GM12878 (cell line): ENCODE measurements around the gene CREB5. TPM values are rescaled to one million over a fixed set of nuclear protein-coding genes. Genes with fewer than 3 reads are reported as not detected.

Source experiments
- ATAC-seq: fragments of 200-7000 bp; cut with Tn5 transposase; 3 replicates; pipeline ENCODE4 v1.9.1; 2020; ENCODE audit warnings: mild to moderate bottlenecking, moderate library complexity
- BruUV-seq: library from RNA; stranded (reverse); fragments of 400-500 nt; replicated peaks from 2 replicates; lab custom pipeline; 2021; lab: Mats Ljungman, UMichigan
- CTCF ChIA-PET: fragments of 300-600 bp; sonication (Branson Sonifier 250); formaldehyde crosslinking; extraction: SDS; loops from one replicate; lab custom pipeline; 2021; ENCODE audit warnings: inconsistent platforms; lab: Yijun Ruan, JAX
- POLR2A ChIA-PET: fragments of 350-600 bp; formaldehyde crosslinking; extraction: SDS; loops from one replicate; lab custom pipeline; 2021; ENCODE audit warnings: inconsistent platforms; lab: Charles Lee
- RAD21 ChIA-PET: fragments of 300-600 bp; sonication (Branson Sonifier 250); formaldehyde crosslinking; loops from one replicate; lab custom pipeline; 2023; ENCODE audit warnings: antibody characterized with exemption; ENCODE audit not compliant: unreplicated experiment; lab: Charles Lee
- SMC1A ChIA-PET: fragments of 300-600 bp; sonication (Branson Sonifier 250); formaldehyde crosslinking; loops from one replicate; lab custom pipeline; 2023; ENCODE audit not compliant: unreplicated experiment, uncharacterized antibody; lab: Charles Lee
- DNase-seq: peaks from one replicate; pipeline ENCODE4 v3.0.0-alpha.2; 2011; ENCODE audit warnings: low read depth, low spot score
- FAIRE-seq: peaks from 3 replicates; lab custom pipeline; 2011; peaks lifted over from hg19 to GRCh38; lab: Jason Lieb, UNC
- H2AFZ ChIP-seq: 2 replicates; pipeline ENCODE4 v1.6.0; 2011; ENCODE audit warnings: low read depth, low read length, control low read depth; ENCODE audit not compliant: control insufficient read depth
- H3K27ac ChIP-seq: 2 replicates; pipeline ENCODE4 v1.5.1; 2011; ENCODE audit warnings: control low read depth; ENCODE audit not compliant: control insufficient read depth, insufficient read depth
- H3K27me3 ChIP-seq, 2 experiments: replicated peaks in 1 of 2; 2 replicates each; pipeline versions ENCODE4 v1.6.0 to v1.6.1; 2011; ENCODE audit warnings: low read length in 1 of 2; ENCODE audit not compliant: control insufficient read depth in 2 of 2, insufficient read depth in 2 of 2
- H3K36me3 ChIP-seq, 2 experiments: 2 replicates each; pipeline ENCODE4 v1.5.1; 2011; ENCODE audit warnings: low read length in 1 of 2; ENCODE audit not compliant: control insufficient read depth in 2 of 2, insufficient read depth in 2 of 2
- H3K4me1 ChIP-seq: 2 replicates; pipeline ENCODE4 v1.6.1; 2011; ENCODE audit warnings: mild to moderate bottlenecking, low read length, moderate library complexity, mixed read lengths; ENCODE audit not compliant: control insufficient read depth, insufficient read depth
- H3K4me2 ChIP-seq: 2 replicates; pipeline ENCODE4 v1.6.0; 2011; ENCODE audit warnings: control low read depth; ENCODE audit not compliant: control insufficient read depth, insufficient read depth
- H3K4me3 ChIP-seq: fragments of 200-600 bp; sonication (generic); 2 replicates; pipeline ENCODE4 v1.5.1; 2016
- H3K79me2 ChIP-seq: 2 replicates; pipeline ENCODE4 v1.6.0; 2011; ENCODE audit warnings: low read length; ENCODE audit not compliant: control insufficient read depth, insufficient read depth
- H3K9ac ChIP-seq: 2 replicates; pipeline ENCODE4 v1.8.0; 2011; ENCODE audit warnings: low read length, control low read depth, mixed read lengths; ENCODE audit not compliant: control insufficient read depth, insufficient read depth
- H3K9me3 ChIP-seq: replicated peaks from 3 replicates; pipeline ENCODE4 v1.5.1; 2011; ENCODE audit warnings: mild to moderate bottlenecking, low read length; ENCODE audit not compliant: control insufficient read depth, insufficient read depth
- H4K20me1 ChIP-seq: 2 replicates; pipeline ENCODE4 v1.6.0; 2011; ENCODE audit not compliant: control insufficient read depth, insufficient read depth
- BHLHE40 ChIP-seq, 2 experiments: fragments of 450-650 bp in 1 of 2; IDR thresholded peaks; 2 replicates each; pipeline ENCODE4 v1.6.1; 2011 to 2017; ENCODE audit warnings: low read depth in 2 of 2, borderline replicate concordance in 1 of 2, improper control_type of control experiment in 1 of 2, low read length in 1 of 2, mild to moderate bottlenecking in 1 of 2
- DPF2 ChIP-seq: fragments of 450-650 bp; IDR thresholded peaks from 2 replicates; pipeline ENCODE4 v1.6.1; 2017; ENCODE audit warnings: mild to moderate bottlenecking
- HCFC1 ChIP-seq: fragments of 150-350 bp; IDR thresholded peaks from 2 replicates; pipeline ENCODE4 v1.6.1; 2014; ENCODE audit warnings: low read length
- HSF1 ChIP-seq: fragments of 150-350 bp; IDR thresholded peaks from 2 replicates; pipeline ENCODE4 v1.6.1; 2014; ENCODE audit warnings: mild to moderate bottlenecking, low read depth, low read length
- LARP7 ChIP-seq: fragments of 450-650 bp; IDR thresholded peaks from 2 replicates; pipeline ENCODE4 v1.6.1; 2017; ENCODE audit warnings: mild to moderate bottlenecking
- MYC ChIP-seq: IDR thresholded peaks from 2 replicates; pipeline ENCODE4 v1.6.1; 2011; ENCODE audit warnings: mild to moderate bottlenecking, low read length, moderate library complexity, inconsistent platforms; ENCODE audit not compliant: insufficient read depth, insufficient replicate concordance, insufficient read length, severe bottlenecking
- NRF1 ChIP-seq: conservative IDR thresholded peaks from 2 replicates; pipeline ENCODE4 v1.6.1; 2011; ENCODE audit warnings: mild to moderate bottlenecking, low read depth, low read length, improper control_type of control experiment
- STAT1 ChIP-seq: fragments of 450-650 bp; conservative IDR thresholded peaks from 2 replicates; pipeline ENCODE4 v1.6.1; 2014; ENCODE audit warnings: antibody characterized with exemption, mild to moderate bottlenecking
- TCF7 ChIP-seq: IDR thresholded peaks from 2 replicates; pipeline ENCODE4 v1.6.1; 2014; ENCODE audit warnings: antibody characterized with exemption, borderline replicate concordance
- ZNF274 ChIP-seq: IDR thresholded peaks from one replicate; pipeline ENCODE4 v1.8.0; 2011; ENCODE audit not compliant: insufficient read length, insufficient read depth
- ZNF622 ChIP-seq: fragments of 450-650 bp; IDR thresholded peaks from 2 replicates; pipeline ENCODE4 v1.6.1; 2017; ENCODE audit warnings: mild to moderate bottlenecking, inconsistent platforms
- WGBS: methylation state at CpG from one replicate; pipeline ENCODE4 v1.1.6; 2016; ENCODE audit warnings: low lambda C conversion rate; ENCODE audit not compliant: insufficient replicate concordance, insufficient coverage; ENCODE audit errors: missing lambda C conversion rate; 5-methylcytosine and 5-hydroxymethylcytosine counted together
- in situ Hi-C: fragments of 300-500 bp; cut with MboI; formaldehyde crosslinking; loops from 9 replicates; pipeline ENCODE4 v1.14.3; 2018; ENCODE audit warnings: mixed read lengths
- intact Hi-C: fragments of 100-400 bp; cut with micrococcal nuclease; formaldehyde crosslinking; loops from one replicate; pipeline ENCODE4 v1.14.2; 2022; ENCODE audit not compliant: unreplicated experiment
- polyA plus RNA-seq, 11 experiments: library from polyadenylated mRNA; depleted of rRNA in 4 of 11; unstranded in 6 of 11; stranded (reverse) in 5 of 11; fragments of >200 nt; fragmentation: Nextera tagmentation in 4 of 11; fragmentation: Illumina TruSeq in 1 of 11; extraction: Ambion mirVana in 4 of 11; extraction: Trizol in 1 of 11; gene quantifications; 1 replicate in 1 of 11; 2 replicates in 10 of 11; pipeline versions ENCODE4 v1.2.1 to v1.2.3, GENCODE V29; 2011 to 2016; ENCODE audit warnings: inconsistent platforms in 2 of 11, missing spikeins in 2 of 11, low read depth in 1 of 11
- total RNA-seq, 4 experiments: library from RNA; depleted of rRNA in 3 of 4; stranded (reverse); fragments of >200 nt in 3 of 4; fragmentation: Illumina TruSeq in 1 of 4; extraction: Trizol in 1 of 4; gene quantifications; 2 replicates each; pipeline versions ENCODE4 v1.2.1 to v1.2.3, GENCODE V29; 2013 to 2021
- TF ChIP-seq, protein P1 (sequence below): IDR thresholded peaks from 2 replicates; pipeline ENCODE4 v1.6.1; 2012; ENCODE audit warnings: low read depth, low read length, improper control_type of control experiment
- TF ChIP-seq, protein P2 (sequence below), 3 experiments: IDR thresholded peaks in 2 of 3; conservative IDR thresholded peaks in 1 of 3; 2 replicates each; pipeline ENCODE4 v1.5.1; 2011; ENCODE audit warnings: low read depth in 3 of 3, low read length in 3 of 3, mild to moderate bottlenecking in 3 of 3, control low read depth in 2 of 3, moderate library complexity in 2 of 3, inconsistent platforms in 1 of 3, mixed read lengths in 1 of 3; ENCODE audit not compliant: control insufficient read depth in 2 of 3, insufficient read depth in 1 of 3; ENCODE audit errors: extremely low read depth in 1 of 3

The CREB5 gene
- total and polyA plus RNA-seq, 10 of the 15 experiments (the other 5 are each of a cell fraction or from before 2014, with no cell fraction given) = 12.9 to 74.1 (median 53.0) TPM

DNA sequence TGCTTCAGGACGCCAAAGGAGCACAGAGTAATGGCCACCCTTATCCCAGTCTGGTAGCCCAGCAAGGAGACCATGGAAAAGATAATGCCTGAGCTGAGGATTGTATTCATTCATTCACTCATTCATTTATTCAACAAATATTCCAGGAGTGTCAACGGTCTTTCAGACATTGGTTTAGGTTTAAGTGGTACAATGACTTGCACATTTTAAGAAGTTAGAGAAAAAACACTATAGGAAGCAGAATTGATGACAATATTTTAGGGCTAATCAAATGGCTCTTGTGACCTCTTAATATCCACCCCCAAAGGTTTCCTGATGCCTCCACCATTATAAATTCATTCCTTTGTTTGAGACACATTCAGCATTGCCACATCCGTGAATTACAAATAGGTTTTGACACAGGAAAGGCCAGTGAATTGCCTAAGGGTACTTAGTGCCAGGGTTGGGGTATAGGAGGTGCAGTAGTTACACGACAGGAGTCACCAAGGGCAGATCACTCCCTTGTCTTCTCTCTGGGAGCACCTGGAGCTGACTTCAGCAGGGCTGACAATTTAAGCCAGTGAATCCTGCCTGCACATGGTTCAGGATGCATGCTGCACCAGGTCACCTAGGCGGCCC is 269.5 kb downstream of the CREB5 start:
- ChIA-PET CTCF (interaction anchor here (0.6 kb wide), 1 partner anchor 101 kb away, joined by 3 read pairs; no protein-coding TSS in a partner anchor), SMC1A (interaction anchor here (0.5 to 1.4 kb wide), 4 partner anchors 8 to 183 kb away, joined by 3 to 5 read pairs (median 4); no protein-coding TSS in a partner anchor), RAD21 (no interaction called here), POLR2A (no interaction called here)
- DNase-seq (no peak), FAIRE-seq (no peak), ATAC-seq (no peak)
- no peaks in the 10 kb centered on the region for H3K9me3 ChIP-seq
- no peak overlapping the region for H3K4me2 ChIP-seq
- H4K20me1 ChIP-seq = no peaks in the 10 kb centered on the region
- no peak overlapping the region for H2AFZ ChIP-seq
- TF ChIP-seq, protein P1, sequence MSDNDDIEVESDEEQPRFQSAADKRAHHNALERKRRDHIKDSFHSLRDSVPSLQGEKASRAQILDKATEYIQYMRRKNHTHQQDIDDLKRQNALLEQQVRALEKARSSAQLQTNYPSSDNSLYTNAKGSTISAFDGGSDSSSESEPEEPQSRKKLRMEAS = no peak
- TF ChIP-seq TCF7 (no peak), HCFC1 (no peak), NRF1 (no peak)
- BruUV-seq = no TSS peak
- no peak overlapping the region for H3K9ac ChIP-seq
- H3K4me1 ChIP-seq = peaks cover 19% of the 10 kb centered on the region
- H3K79me2 ChIP-seq = no peaks in the 10 kb centered on the region
- no peak overlapping the region for H3K4me3 ChIP-seq
- H3K36me3 ChIP-seq = peaks cover 0 to 7% of the 10 kb centered on the region in 2 experiments; a peak in 2 of 4 replicates
- H3K27me3 ChIP-seq = no peaks in the 10 kb centered on the region
- no peak overlapping the region for H3K27ac ChIP-seq
- in situ Hi-C loops (no loop called here), intact Hi-C loops (no loop called here)
- WGBS = 48% methylated on average over 5 of the region's 5 CpGs

GRCh38 chr7:28682801-28683200 is 270.5 kb downstream of the CREB5 start:
- H3K79me2 ChIP-seq = no peaks in the 10 kb centered on the region
- ChIA-PET CTCF (interaction anchor here (0.7 to 0.8 kb wide), 2 partner anchors 16 to 185 kb away, joined by 3 to 4 read pairs; no protein-coding TSS in a partner anchor), SMC1A (interaction anchor here (1.0 to 1.4 kb wide), 4 partner anchors 9 to 37 kb away, joined by 3 to 5 read pairs (median 4); no protein-coding TSS in a partner anchor), RAD21 (no interaction called here), POLR2A (interaction anchor here (0.6 to 1.4 kb wide), 3 partner anchors 10 to 172 kb away, joined by 3 to 4 read pairs (median 3); no protein-coding TSS in a partner anchor)
- H3K4me1 ChIP-seq = peaks cover 19% of the 10 kb centered on the region
- ATAC-seq (no peak), DNase-seq (no peak), FAIRE-seq (no peak)
- peaks cover 0 to 7% of the 10 kb centered on the region in 2 experiments; a peak in 2 of 4 replicates for H3K36me3 ChIP-seq
- BruUV-seq = no TSS peak
- WGBS = 64% methylated on average over 8 of the region's 8 CpGs
- H3K9me3 ChIP-seq = no peaks in the 10 kb centered on the region
- no peak overlapping the region for H3K4me2 ChIP-seq
- intact Hi-C loops (no loop called here), in situ Hi-C loops (no loop called here)
- no peaks in the 10 kb centered on the region for H4K20me1 ChIP-seq
- H3K27me3 ChIP-seq = no peaks in the 10 kb centered on the region
- no peak overlapping the region for H3K9ac ChIP-seq
- no peak overlapping the region for H3K27ac ChIP-seq
- no peak overlapping the region for H3K4me3 ChIP-seq
- H2AFZ ChIP-seq = no peak overlapping the region
- no peak for TF ChIP-seq ZNF622
- no peak for TF ChIP-seq STAT1
- TF ChIP-seq HSF1 = no peak
- no peak for TF ChIP-seq MYC
- TF ChIP-seq, protein P2, sequence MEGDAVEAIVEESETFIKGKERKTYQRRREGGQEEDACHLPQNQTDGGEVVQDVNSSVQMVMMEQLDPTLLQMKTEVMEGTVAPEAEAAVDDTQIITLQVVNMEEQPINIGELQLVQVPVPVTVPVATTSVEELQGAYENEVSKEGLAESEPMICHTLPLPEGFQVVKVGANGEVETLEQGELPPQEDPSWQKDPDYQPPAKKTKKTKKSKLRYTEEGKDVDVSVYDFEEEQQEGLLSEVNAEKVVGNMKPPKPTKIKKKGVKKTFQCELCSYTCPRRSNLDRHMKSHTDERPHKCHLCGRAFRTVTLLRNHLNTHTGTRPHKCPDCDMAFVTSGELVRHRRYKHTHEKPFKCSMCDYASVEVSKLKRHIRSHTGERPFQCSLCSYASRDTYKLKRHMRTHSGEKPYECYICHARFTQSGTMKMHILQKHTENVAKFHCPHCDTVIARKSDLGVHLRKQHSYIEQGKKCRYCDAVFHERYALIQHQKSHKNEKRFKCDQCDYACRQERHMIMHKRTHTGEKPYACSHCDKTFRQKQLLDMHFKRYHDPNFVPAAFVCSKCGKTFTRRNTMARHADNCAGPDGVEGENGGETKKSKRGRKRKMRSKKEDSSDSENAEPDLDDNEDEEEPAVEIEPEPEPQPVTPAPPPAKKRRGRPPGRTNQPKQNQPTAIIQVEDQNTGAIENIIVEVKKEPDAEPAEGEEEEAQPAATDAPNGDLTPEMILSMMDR (IDR thresholded peaks at IDR 0.05 in 2 of 3, conservative IDR thresholded peaks at IDR 0.05 in 1 of 3; ENCODE audit: control insufficient read depth in 2 of 3, extremely low read depth in 1 of 3, insufficient read depth in 1 of 3, low read depth in 3 of 3, low read length in 3 of 3) = no peak
- TF ChIP-seq ZNF274 = no peak
- no peak for TF ChIP-seq LARP7
- no peak for TF ChIP-seq DPF2
- no peak for TF ChIP-seq BHLHE40 (IDR thresholded peaks at IDR 0.05; ENCODE audit: borderline replicate concordance in 1 of 2, low read depth in 2 of 2, low read length in 1 of 2)
